ENCODE measurements around the gene CDC42SE2.

GRCh38 chr5:131254741-131255140, 9.1 kb upstream of the CDC42SE2 start:
- TF ChIP-seq YY1 (IDR thresholded peaks at IDR 0.05; ENCODE audit: low read depth) (no peak), FOXM1 (IDR thresholded peaks at IDR 0.05; ENCODE audit: borderline replicate concordance, low read depth) (no peak), TCF12 (IDR thresholded peaks at IDR 0.05; ENCODE audit: low read depth) (no peak), CEBPB (IDR thresholded peaks at IDR 0.05) (no peak), USF1 (IDR thresholded peaks at IDR 0.05) (no peak), CREB1 (IDR thresholded peaks at IDR 0.05; ENCODE audit: low read depth) (no peak), ZBTB7A (IDR thresholded peaks at IDR 0.05; ENCODE audit: low read depth) (no peak), RAD21 (IDR thresholded peaks at IDR 0.05; ENCODE audit: low read depth) (no peak), EP300 (IDR thresholded peaks at IDR 0.05; ENCODE audit: borderline replicate concordance) (no peak), REST (IDR thresholded peaks at IDR 0.05; ENCODE audit: low read depth) (no peak), TAF1 (IDR thresholded peaks at IDR 0.05; ENCODE audit: low read depth) (no peak), TEAD4 (IDR thresholded peaks at IDR 0.05) (no peak), EGR1 (IDR thresholded peaks at IDR 0.05) (no peak), NFIC (IDR thresholded peaks at IDR 0.05) (no peak)
